B cell (primary cell): ENCODE data around the gene LSM3. TPM values are rescaled to one million over a fixed set of nuclear protein-coding genes. Genes with fewer than 3 reads are reported as not detected.
A peak's percentile ranks its signal among the peaks of the same experiment; 100 is the strongest.

ENCODE experiments used
- ATAC-seq: fragments of 200-7000 bp; cut with Tn5 transposase; one replicate; pipeline ENCODE4 v1.10.0; 2021; ENCODE audit warnings: low read depth, mild to moderate bottlenecking, moderate number of reproducible peaks, moderate library complexity
- CTCF ChIA-PET: fragments of 350-600 bp; sonication (Branson Sonifier 250); formaldehyde crosslinking; loops from one replicate; lab custom pipeline; 2021; ENCODE audit warnings: antibody characterized with exemption, inconsistent platforms; lab: Charles Lee
- POLR2A ChIA-PET: fragments of 350-600 bp; sonication (Branson Sonifier 250); formaldehyde crosslinking; loops from one replicate; lab custom pipeline; 2021; ENCODE audit warnings: antibody characterized with exemption; lab: Charles Lee
- DNase-seq: peaks from one replicate; pipeline ENCODE4 v3.0.0; 2013
- H2AFZ ChIP-seq: 2 replicates; pipeline ENCODE4 v1.6.1; 2012; ENCODE audit warnings: mild to moderate bottlenecking, low read depth, low read length; ENCODE audit not compliant: insufficient read depth, poor library complexity, severe bottlenecking
- H3K27ac ChIP-seq, 2 donors: 1 replicate in 1 of 2; 2 replicates in 1 of 2; pipeline ENCODE4 v1.5.1; 2012 to 2013; ENCODE audit warnings: low read length in 2 of 2, mild to moderate bottlenecking in 2 of 2, moderate library complexity in 1 of 2
- H3K27me3 ChIP-seq, 4 experiments: fragments of 200-600 bp in 1 of 4; sonication (generic) in 1 of 4; replicated peaks in 1 of 4; 1 replicate in 2 of 4; 2 replicates in 2 of 4; pipeline versions ENCODE4 v1.6.1 to v1.7.0; 2013 to 2016; ENCODE audit warnings: low read length in 3 of 4, mild to moderate bottlenecking in 2 of 4, mixed read lengths in 1 of 4, moderate library complexity in 1 of 4; ENCODE audit not compliant: insufficient read depth in 4 of 4, control insufficient read depth in 3 of 4; ENCODE audit errors: control extremely low read depth in 1 of 4
- H3K36me3 ChIP-seq, 2 experiments: replicated peaks in 1 of 2; 1 replicate in 1 of 2; 2 replicates in 1 of 2; pipeline versions ENCODE4 v1.6.1 to v1.7.1; 2013; ENCODE audit warnings: low read length in 1 of 2; ENCODE audit not compliant: insufficient read depth in 2 of 2, control insufficient read depth in 1 of 2; ENCODE audit errors: control extremely low read depth in 1 of 2, extremely low read depth in 1 of 2
- H3K4me1 ChIP-seq, 2 donors: fragments of 200-600 bp in 1 of 2; sonication (generic) in 1 of 2; 1 replicate in 1 of 2; 2 replicates in 1 of 2; pipeline versions ENCODE4 v1.5.1 to v1.6.1; 2013 to 2017; ENCODE audit warnings: low read length in 2 of 2; ENCODE audit not compliant: control insufficient read depth in 2 of 2, insufficient read depth in 2 of 2
- H3K4me2 ChIP-seq: replicated peaks from 2 replicates; pipeline ENCODE3; 2012; ENCODE audit warnings: mild to moderate bottlenecking, low read depth, low read length; ENCODE audit not compliant: poor library complexity, severe bottlenecking
- H3K4me3 ChIP-seq, 5 experiments: fragments of 200-600 bp in 1 of 5; sonication (generic) in 1 of 5; 1 replicate in 3 of 5; 2 replicates in 2 of 5; pipeline versions ENCODE4 v1.5.1 to v1.7.0; 2011 to 2016; ENCODE audit warnings: low read length in 4 of 5, mild to moderate bottlenecking in 4 of 5, low read depth in 2 of 5, control low read depth in 1 of 5, moderate library complexity in 1 of 5; ENCODE audit not compliant: insufficient read depth in 1 of 5; ENCODE audit errors: control extremely low read depth in 1 of 5, extremely low read depth in 1 of 5
- H3K79me2 ChIP-seq: fragments of 200-600 bp; sonication (generic); one replicate; pipeline ENCODE4 v1.6.0; 2016; ENCODE audit warnings: low read length; ENCODE audit not compliant: control insufficient read depth, insufficient read depth
- H3K9ac ChIP-seq: fragments of 200-600 bp; sonication (generic); 2 replicates; pipeline ENCODE4 v1.6.1; 2017; ENCODE audit warnings: mild to moderate bottlenecking, low read length, moderate library complexity
- H3K9me3 ChIP-seq, 3 donors: one replicate each; pipeline versions ENCODE4 v1.6.1 to v1.7.1; 2013; ENCODE audit warnings: low read length in 2 of 3; ENCODE audit not compliant: control insufficient read depth in 2 of 3, insufficient read depth in 1 of 3; ENCODE audit errors: control extremely low read depth in 1 of 3
- H4K20me1 ChIP-seq: 2 replicates; pipeline ENCODE4 v1.6.0; 2012; ENCODE audit warnings: mild to moderate bottlenecking, low read length; ENCODE audit not compliant: insufficient read depth, control insufficient read depth, poor library complexity, severe bottlenecking
- H3K27ac Mint-ChIP-seq: one replicate; pipeline ENCODE4 v1.8.0; 2021; ENCODE audit warnings: mixed read lengths
- H3K27me3 Mint-ChIP-seq: one replicate; pipeline ENCODE4 v1.8.0; 2021; ENCODE audit warnings: mixed read lengths
- H3K4me1 Mint-ChIP-seq: one replicate; pipeline ENCODE4 v1.8.0; 2021; ENCODE audit warnings: mixed read lengths
- H3K4me3 Mint-ChIP-seq: one replicate; pipeline ENCODE4 v1.8.0; 2021; ENCODE audit warnings: mixed read lengths
- H3K9me3 Mint-ChIP-seq: one replicate; pipeline ENCODE4 v1.8.0; 2022; ENCODE audit warnings: mixed read lengths; ENCODE audit not compliant: insufficient read depth
- EZH2 ChIP-seq: IDR thresholded peaks from 2 replicates; pipeline ENCODE4 v1.6.1; 2012; ENCODE audit warnings: borderline replicate concordance, low read depth, mild to moderate bottlenecking, moderate library complexity, low read length; ENCODE audit not compliant: insufficient read depth, poor library complexity, severe bottlenecking
- WGBS: methylation state at CpG from one replicate; pipeline ENCODE4 v1.1.5; 2013; ENCODE audit warnings: missing lambda C conversion rate; ENCODE audit not compliant: insufficient coverage; 5-methylcytosine and 5-hydroxymethylcytosine counted together
- intact Hi-C: fragments of 100-400 bp; cut with micrococcal nuclease; formaldehyde crosslinking; loops from one replicate; pipeline ENCODE4 v1.10.0; 2022
- polyA minus RNA-seq: library from RNA; depleted of rRNA, polyadenylated mRNA; stranded (reverse); fragments of >200 nt; gene quantifications from 2 replicates; pipeline ENCODE4 v1.2.3, GENCODE V29; 2012
- polyA plus RNA-seq: library from polyadenylated mRNA; depleted of rRNA; stranded (reverse); fragments of >200 nt; gene quantifications from 2 replicates; pipeline ENCODE4 v1.2.3, GENCODE V29; 2012
- total RNA-seq, 2 donors: library from RNA; stranded (reverse); fragments of 120-200 nt in 1 of 2; gene quantifications; 1 replicate in 1 of 2; 2 replicates in 1 of 2; pipeline versions ENCODE4 v1.2.3 to v1.2.4, GENCODE V29; 2013 to 2022
- TF ChIP-seq, protein P1 (sequence below): fragments of 200-600 bp; IDR thresholded peaks from one replicate; pipeline ENCODE4 v1.8.0; 2022; ENCODE audit warnings: antibody characterized with exemption, mild to moderate bottlenecking

LSM3 gene
- total RNA-seq (9.7 and 10.0 TPM in 2 replicates), polyA plus RNA-seq (2.8 and 4.2 TPM in 2 replicates), polyA minus RNA-seq (2.5 and 3.4 TPM in 2 replicates)
- total RNA-seq (2013): 11.3 TPM

- Histone ChIP-seq H3K4me3 (peak within 1 kb of the TSS; percentile 65 to 97 (median 89)), H2AFZ (peak within 1 kb of the TSS; percentile 98), H4K20me1 (no peaks in the 10 kb centered on the region), H3K79me2 (peaks cover 46% of the 10 kb centered on the region), H3K36me3 (peaks cover 8 to 15% of the 10 kb centered on the region in 2 experiments), H3K27ac (peak within 1 kb of the TSS; percentile 85 to 97), H3K27me3 (no peaks in the 10 kb centered on the region), H3K4me1 (peaks cover 39 to 42% of the 10 kb centered on the region in 2 donors), H3K9ac (peak within 1 kb of the TSS; percentile 99), H3K9me3 (no peaks in the 10 kb centered on the region), H3K4me2 (peak within 1 kb of the TSS; percentile 91)
- peak within 1 kb of the TSS; percentile 99 for H3K27ac Mint-ChIP-seq
- peak; percentile 96 for ATAC-seq
- H3K4me3 Mint-ChIP-seq: peak within 1 kb of the TSS; percentile 95
- ChIA-PET POLR2A (interaction anchor here (0.6 to 2.7 kb wide), 7 partner anchors 23 to 921 kb away, joined by 3 to 28 read pairs (median 6); partner anchors contain the start of genes CCDC174, CHCHD4, MRPS25 and RBSN), CTCF (interaction anchor here (0.9 to 2.8 kb wide), 6 partner anchors 13 to 282 kb away, joined by 3 to 13 read pairs (median 6); partner anchors contain the start of genes CHCHD4 and TMEM43)
- TF ChIP-seq, protein P1, sequence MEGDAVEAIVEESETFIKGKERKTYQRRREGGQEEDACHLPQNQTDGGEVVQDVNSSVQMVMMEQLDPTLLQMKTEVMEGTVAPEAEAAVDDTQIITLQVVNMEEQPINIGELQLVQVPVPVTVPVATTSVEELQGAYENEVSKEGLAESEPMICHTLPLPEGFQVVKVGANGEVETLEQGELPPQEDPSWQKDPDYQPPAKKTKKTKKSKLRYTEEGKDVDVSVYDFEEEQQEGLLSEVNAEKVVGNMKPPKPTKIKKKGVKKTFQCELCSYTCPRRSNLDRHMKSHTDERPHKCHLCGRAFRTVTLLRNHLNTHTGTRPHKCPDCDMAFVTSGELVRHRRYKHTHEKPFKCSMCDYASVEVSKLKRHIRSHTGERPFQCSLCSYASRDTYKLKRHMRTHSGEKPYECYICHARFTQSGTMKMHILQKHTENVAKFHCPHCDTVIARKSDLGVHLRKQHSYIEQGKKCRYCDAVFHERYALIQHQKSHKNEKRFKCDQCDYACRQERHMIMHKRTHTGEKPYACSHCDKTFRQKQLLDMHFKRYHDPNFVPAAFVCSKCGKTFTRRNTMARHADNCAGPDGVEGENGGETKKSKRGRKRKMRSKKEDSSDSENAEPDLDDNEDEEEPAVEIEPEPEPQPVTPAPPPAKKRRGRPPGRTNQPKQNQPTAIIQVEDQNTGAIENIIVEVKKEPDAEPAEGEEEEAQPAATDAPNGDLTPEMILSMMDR: no peak
- no peak for TF ChIP-seq EZH2
- no peaks in the 10 kb centered on the region for H3K27me3 Mint-ChIP-seq
- DNase-seq: peak; percentile 99
- no peaks in the 10 kb centered on the region for H3K9me3 Mint-ChIP-seq
- WGBS: under 1% methylated on average over 75 of the region's 78 CpGs
- intact Hi-C loops: loop anchor here (1.0 to 5.0 kb wide), 9 partner anchors 34 to 1516 kb away; partner anchors contain the start of genes CHCHD4, RAF1 and SLC6A6
- H3K4me1 Mint-ChIP-seq: peaks cover 65% of the 10 kb centered on the region
Observed at GRCh38 chr3:14178247-14179113, at the start of gene LSM3, which contains the start of gene XPC. Gene LSM3 (plus strand): TSS chr3:14178817. CDS start chr3:14178861, 44 bp downstream. Gene XPC (minus strand): TSS chr3:14178601. CDS start chr3:14178568, 33 bp downstream.
